GM18498 (cell line): Measurements from ENCODE around the gene DGKB.

Experiments used
- ATAC-seq: cut with Tn5 transposase; IDR thresholded peaks from one replicate; pipeline ENCODE4 v1.9.1; 2021; ENCODE audit warnings: mild to moderate bottlenecking, moderate library complexity; ENCODE audit not compliant: unreplicated experiment

DGKB gene

DNA sequence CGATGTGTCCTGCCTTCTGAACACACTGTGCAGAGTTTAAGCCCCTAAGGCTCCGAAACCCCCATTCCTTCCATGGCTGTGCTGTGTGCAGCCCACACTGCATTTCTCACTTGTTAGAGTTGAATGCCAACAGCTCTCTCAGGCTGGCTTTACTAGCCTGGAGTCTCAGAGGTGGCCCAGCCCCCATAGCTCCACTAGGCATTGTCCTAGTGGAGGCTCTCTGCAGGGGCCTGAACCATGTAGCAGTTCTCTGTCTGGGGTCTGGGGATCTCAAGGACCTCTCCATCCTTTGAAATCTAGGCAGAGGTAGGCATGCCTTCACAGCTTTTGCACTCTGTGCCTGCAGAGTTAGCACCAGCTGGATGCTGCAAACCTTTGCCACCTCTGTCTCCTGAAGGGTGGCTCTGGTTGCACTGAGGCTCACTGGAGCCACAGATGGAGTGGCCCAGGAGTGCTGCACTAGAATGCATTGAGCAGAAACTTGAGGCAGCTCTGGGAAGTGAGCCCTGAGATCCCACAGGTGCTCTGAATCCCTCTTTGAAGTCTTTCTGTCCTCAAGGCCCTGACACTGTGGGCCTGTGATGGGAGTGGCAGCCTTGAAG, 301.7 kb downstream of the DGKB start:
- ATAC-seq = no peak

DNA sequence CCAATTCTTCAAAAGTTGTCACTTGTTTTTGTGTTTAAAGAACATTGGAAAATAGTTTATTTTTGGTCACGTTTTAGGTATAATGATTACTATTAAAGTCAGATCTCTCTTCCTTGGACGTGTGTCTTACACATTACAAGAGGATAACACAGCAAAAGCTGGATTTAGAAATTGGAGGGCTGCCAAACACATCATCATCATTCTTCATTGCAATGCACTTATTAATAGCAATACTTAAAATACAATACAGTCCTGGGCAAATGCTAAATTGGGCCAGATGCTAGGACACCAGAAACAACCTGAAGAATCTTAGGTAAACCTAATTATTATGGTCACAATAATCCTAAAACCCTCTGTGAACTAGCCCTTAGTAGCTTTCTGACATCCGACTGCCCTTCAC, 303.6 kb downstream of the DGKB start:
- no peak for ATAC-seq

DNA sequence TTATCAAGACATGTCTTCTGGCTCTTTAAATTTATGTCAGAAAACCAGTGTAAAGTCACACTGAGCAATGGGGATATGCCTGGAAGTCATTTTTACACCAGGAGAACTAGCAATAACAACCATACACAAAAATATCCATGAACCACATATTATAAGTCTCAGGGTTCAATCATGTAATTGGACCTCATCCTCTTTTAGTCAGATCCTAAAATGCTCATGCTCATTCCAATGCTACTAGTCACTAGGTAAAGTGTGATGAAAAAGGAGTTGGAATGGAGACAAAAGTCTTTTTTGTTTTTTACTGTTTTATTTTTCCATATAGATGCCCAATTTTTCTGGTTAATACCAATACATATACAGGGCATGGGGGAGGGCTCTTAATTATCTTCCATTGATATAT, 306.1 kb downstream of the DGKB start:
- no peak for ATAC-seq

DNA sequence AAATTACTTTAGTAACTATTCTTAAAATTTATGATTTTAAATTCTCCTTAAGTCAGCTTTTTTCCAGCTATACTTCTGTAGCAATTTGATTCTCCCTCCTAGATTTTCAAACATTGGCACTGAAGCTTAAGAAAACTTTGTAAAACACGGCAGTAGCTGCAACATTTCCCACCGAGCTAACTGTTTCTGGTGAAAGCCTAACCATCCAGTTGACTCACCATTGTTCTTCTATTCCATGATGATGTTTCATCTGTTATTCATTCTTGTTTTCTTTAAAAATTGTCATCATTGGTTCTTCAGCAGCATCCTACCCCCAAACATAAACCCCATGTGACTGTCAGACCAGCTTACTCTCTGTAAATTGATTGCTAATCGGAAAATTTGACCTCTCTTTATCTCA, 312.3 kb downstream of the DGKB start:
- no peak for ATAC-seq

DNA sequence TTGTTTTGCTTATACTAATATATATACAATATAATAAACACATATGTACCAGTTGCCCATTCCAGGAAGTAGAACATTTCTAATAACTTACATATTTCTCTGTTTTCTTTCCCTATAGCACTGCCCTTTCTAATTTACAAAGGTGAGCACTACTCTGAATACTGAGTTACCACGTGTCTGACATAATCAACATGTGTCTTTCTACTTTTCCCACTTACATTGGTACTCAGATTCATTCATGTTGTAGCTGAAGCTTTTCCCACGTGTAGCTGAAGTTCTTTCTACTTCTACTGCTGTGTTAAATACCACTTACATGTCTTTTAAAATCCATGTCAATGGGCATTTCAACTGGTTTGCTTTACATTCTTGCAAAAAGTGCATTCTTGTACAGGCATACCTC, 317.3 kb downstream of the DGKB start:
- ATAC-seq = no peak

DNA sequence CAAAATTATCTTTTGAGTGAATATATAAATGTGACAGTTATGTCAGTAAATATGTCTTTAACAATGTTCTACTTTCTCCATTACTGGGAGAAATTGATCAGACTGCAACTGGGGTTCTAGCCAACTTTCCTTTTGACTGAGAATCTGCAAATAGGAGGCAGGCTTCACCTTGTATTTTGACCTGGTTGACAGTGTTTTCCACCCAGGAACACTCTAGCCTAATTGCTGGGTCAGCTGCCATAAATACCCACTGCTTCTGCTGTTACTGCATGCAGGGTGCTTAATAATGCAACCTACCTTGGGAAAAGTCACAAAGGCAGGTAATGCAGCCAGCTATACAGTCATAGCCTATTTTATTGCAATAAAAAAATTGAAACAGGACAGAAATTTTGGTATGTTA, 319.0 kb downstream of the DGKB start:
- no peak for ATAC-seq

DNA sequence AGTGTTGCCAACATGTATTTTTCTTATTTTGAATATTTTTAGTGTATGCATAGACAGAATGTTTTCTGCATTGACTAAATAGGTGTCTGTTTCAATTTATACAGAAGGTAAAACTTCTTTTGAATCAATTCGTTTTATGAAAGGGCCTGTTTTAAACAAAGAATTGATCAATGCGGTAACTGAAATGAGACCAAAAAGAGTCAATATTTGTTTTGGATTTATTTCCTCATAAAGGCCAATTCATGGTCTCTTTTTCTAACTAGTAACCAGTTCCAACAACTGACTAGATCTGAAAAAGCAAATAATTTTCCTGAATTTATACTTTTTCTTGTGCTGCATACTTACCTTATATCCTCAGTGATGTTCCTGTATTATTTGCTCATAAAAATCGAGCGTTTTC, 320.5 kb downstream of the DGKB start:
- ATAC-seq = no peak

DNA sequence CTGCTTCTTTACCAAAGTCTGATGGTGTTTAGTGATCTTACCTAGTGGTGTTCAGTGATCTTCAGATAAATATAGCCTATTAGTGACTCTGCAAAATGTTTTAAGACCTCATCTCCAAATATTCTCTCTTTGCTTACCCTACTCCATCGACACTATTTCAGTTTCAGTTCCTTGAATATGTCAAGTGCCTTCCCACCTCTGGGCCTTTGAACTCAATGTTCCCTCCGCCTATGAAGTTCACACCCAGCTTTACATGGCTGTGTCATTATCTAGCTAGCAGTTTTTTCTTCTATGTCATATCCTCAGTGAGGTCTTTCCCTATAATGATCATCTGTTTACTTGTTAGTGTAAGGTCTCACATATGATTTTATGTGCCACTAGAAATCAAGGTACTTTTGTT, 322.6 kb downstream of the DGKB start:
- no peak for ATAC-seq

DNA sequence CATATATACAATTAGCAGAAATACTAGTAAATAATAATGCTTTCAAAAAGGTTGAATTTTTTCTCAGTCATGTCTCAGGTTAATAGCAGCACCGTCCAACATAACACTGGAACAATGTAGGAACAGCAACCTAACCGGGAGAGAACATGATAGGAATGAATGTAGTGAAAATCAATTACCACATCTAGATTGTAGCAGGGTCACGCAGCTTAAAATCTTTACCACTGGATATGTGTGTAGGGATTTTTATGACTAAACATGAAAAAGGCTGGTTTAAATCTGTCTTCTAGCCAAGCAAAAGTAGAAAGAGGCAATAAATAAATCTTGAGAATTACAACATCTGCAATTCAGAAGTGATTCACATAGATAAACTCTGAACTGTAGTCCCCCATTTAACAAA, 326.0 kb downstream of the DGKB start:
- ATAC-seq = no peak

DNA sequence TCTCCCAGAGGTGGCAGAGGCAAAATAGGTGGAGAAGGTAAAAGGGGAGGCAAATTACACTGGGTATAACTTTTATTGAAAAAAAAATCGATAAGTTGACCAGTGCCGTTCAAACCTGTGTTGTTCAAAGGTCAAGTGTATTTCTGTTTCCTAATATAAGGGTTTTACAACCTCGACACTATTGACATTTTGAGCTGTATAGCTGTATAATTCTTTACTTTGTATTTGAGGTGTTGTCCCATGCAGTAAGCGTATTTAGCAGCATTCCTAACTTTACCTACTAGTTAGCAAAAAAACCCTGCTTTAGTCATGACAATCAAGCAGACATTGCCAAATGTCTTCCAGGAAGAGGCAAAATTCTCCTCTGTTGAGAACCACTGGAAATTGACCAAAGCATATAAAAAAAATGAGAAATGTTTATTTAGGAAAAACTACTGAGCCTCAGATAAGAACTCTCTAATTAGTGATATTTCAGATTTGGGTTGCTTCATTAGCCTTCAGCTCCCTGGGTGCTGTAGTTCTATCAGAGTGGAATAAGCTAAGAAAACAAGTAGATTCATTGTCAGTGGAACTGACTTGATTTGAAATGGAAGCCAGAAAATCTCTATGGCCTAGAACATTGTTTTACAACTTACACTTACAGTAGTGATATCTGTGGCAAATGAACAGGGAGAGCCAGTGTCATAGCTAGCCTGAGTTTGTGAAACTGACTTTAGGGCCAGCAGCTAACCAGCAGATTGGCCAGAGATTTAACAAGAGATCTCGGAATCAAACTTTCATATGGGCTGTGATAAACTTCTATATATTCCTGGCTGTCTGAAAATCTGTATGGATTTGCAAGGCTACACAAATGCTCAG, 331.6 kb downstream of the DGKB start:
- ATAC-seq = no peak

DNA sequence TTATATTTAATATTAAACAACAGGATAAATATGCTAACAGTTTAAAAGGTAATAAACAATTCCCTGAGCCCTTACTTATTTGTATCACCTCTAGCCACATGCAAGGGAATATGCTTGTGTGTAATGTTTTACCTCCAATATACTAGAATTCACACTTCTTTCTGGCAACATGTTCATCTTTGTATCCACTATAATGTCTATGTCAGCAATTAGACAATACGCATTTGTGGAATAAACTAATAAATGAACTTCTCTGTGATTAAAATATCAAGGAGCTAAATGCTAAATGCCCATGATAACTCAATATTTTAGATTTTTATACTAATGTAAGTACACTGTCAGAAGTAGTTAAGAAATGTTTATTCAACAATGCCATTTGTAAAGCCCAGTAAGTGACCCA, 350.5 kb downstream of the DGKB start:
- ATAC-seq = no peak

DNA sequence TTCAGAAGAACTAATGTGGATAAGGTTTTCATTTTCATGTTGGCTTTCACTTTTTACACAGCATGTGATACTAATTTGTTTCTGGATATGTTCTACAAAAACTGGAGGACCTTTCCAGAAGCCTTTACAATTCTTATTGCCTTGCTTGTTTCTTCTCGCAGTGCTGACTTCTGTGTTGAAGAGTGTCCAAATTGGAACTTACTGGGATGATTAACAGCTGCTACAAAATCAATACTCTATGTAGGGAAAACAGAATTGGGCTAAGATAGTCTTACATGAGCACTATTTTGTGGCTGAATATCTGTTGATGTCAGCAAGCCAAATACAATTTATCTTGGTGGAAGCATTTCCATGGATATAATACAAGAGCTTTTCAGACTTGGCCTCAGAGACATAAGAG, 351.2 kb downstream of the DGKB start:
- no peak for ATAC-seq

DNA sequence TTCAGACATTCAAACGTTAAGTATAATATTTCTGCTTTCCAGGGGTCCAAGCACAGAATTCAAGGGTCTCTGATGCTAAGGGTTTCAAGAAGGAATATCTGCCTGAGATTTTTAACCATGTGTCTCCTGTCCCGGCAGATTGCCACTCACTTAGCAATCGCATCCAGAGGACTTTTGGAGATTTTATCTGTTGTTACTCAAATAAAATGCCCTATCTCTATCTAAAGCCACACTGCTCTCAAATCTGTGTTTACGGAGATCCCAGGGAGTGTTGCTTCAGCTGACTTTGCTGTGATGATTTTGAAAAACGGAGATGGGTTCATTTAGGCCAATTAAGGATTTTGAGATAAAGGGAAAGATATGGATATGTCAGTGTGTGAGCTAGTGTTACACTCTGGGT, 359.9 kb downstream of the DGKB start:
- no peak for ATAC-seq

DNA sequence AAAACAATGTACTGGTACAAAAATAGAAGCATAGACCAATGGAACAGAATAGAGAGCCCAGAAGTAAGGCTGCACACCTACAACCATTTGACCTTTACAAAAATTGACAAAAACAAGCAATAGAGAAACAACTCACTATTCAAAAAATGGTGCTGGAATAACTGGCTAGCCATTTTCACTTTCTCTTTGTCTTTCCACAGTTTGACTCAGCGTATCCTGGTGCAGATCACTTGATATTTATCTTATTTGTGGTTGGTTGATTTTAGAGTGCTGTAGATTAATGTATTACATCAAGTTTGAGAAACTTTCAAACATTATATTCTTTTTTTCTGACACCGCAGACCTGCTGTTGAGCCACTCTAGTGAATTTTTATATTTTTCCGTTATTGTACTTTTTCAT, 381.4 kb downstream of the DGKB start:
- ATAC-seq = no peak

DNA sequence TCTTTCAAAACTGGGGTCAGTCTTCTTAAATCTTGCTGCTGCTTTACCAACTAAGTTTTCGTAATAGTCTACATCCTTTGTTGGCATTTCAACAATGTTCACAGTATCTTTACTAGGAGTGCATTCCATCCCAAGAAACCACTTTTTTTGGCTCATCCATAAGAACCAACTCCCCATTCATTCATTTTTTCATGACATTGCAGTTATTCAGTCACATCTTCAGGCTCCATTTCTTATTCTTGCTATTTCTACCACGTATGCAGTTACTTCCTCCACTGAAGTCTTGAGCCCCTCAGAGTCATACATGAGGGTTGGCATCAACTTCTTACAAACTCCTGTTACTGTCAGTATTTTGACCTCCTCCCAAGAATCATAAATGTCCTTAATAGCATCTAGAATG, 392.3 kb downstream of the DGKB start:
- no peak for ATAC-seq

DNA sequence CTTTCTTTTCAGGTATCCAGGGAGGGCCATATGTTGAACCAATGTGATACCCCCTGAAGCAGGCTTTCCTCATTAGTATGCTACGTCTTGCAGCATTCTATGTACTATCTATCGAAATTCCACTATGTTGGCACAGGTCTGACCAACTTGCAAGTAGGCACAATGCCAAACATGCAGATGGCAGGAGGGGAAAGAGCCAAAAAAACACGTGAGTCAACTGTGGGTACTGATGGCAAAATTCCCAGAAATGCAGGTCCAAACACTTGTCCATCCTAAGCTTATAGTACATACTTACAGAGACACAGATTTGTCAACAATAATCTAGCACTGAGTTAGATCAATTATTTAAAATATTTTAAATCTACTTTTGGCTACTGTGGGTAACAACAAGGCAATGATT, 394.9 kb downstream of the DGKB start:
- no peak for ATAC-seq

DNA sequence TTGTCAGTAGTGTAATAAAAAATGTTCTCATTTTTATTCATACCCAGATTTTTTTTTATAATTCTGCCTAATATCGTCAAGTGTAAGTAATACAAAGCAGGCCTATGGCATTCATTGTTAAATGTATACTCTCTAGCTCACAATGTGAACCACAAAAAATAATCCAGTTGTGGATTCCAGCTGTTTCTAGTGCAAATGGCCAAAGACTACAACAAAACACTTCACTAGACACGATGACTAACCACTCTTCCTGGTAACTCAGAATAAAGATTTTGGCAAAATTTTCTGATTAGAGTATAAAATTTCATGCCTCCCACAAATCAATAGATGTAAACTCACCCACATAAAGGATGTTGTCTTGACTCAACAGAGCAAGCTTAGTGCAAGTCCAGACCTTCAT, 396.6 kb downstream of the DGKB start:
- no peak for ATAC-seq

DNA sequence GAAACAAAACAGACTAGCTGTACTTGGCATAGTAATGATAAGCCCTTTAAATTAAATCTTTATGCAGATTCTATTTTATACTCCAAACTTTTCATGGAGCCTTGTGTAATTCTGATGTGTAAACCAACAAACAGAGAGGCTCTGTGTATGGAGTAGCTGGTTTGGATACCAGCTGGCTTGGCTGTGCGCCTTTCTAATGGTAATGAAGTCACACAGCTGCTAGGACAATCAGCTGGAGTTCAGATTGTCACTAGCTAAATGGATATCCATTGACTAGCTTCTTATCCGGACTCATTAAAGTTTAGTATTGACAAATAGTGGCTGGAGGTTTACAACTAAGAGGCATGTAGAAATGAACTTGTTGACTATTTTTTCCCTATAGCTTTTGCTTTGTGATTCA, 398.4 kb downstream of the DGKB start:
- no peak for ATAC-seq

DNA sequence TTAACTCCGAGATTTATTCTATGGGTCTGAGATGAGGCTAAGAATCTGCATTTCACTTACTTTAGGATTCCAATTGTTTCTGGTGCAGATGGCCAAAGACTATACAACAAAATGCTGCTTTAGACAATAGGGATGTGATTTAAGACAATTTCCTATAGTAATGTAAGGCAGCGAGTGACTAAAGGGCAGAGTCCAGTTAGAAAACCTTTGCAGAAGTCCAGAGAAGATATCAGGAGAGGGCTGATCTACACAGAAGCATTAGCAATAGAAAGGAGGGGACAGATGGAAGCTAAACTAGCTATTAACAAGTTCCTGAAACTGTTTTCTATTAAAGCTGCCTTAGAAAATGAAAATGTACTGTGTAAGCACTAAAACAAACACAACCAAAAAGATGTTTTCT, 398.9 kb downstream of the DGKB start:
- ATAC-seq = no peak

DNA sequence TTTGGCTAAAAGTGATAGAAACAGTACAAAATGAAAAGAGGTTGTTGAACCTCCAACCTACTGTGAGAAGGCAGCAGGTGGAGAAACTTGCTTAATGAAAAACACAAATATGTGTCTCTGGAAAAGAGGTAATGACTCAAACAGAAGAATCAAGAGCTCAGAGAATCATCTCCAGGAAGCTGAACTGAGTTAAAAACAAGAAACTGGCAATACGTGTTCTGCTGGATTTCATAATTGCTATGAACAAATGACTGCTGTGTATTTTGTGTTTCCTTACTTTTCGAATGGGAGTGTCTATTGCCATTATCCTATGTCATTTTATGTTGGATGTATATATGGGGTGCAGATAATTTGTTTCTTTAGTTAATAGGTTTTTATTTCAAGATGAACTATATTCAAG, 401.1 kb downstream of the DGKB start:
- no peak for ATAC-seq

DNA sequence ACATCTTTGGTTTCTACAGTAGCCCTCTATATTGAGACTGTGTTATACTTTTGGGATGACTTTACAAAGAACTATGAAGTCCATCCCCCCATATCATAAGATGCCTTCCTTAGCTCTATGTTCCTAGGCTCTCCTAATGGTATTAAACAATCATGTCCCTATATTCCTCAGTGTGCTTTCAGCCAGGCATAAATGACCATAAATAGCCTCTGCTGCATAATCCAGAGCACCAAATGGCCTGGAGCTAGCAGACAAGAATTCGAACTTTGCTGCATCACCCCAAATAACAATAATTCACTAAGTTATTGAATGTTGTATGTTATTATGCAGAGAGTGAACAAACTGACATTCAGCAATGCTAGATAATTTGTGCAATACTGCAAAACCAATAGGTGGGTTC, 405.2 kb downstream of the DGKB start:
- ATAC-seq = no peak

DNA sequence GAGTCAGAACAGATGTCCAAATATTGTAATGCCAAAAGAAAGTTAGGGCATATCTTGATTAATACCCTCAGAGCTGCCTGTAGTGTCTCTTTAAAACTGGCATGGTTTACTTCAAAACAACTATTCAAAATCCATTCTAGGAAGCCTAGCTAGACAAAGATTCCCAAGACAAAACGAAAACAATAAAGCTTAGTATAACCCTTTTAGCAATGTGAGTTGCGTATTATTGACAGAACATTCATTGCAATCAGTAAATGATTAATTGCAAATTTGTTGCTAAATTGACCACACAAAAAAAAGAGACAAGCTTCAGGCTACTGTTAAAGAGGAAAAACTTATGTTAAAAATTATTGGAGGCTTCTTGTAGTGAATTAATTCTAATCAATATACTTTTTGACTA, 406.9 kb downstream of the DGKB start:
- no peak for ATAC-seq
